Cardiac septum (tissue), 1 donor: ENCODE measurements around the gene E2F2. TPM values are rescaled to one million over a fixed set of nuclear protein-coding genes. Genes with fewer than 3 reads are reported as not detected.
"Not testable (repeated sequence)": the region's sequence is repeated elsewhere in the genome, so short reads cannot be mapped to it uniquely, and the experiment has no call there.

Experiments
- DNase-seq: peaks from one replicate; pipeline ENCODE4 v3.0.0-alpha.2; 2020; ENCODE audit warnings: low spot score
- intact Hi-C: fragments of 100-400 bp; cut with DNase I; formaldehyde crosslinking; loops from one replicate; pipeline ENCODE4 v1.14.0; 2022
- total RNA-seq: library from RNA; stranded (reverse); fragmentation: NEBNext Ultra II Directional; extraction: Animal tissue kit (Norgen Biotek cat#: 25700); gene quantifications from one replicate; pipeline ENCODE4 v1.2.1, GENCODE V29; 2021
- donor health status: DM: no; HTN: no; CAD: no.

E2F2 gene
- total RNA-seq, 1 donor from 2014 or later = 0.30 TPM

- intact Hi-C loops = loop anchor here (2.0 to 5.0 kb wide), 3 partner anchors 33 to 139 kb away; partner anchors contain the start of gene E2F2
- no peak for DNase-seq
Observed at GRCh38 chr1:23497777-23498439, 33.1 kb downstream of the E2F2 start.

GRCh38 chr1:23496490-23497181 lies 34.4 kb downstream of the E2F2 start:
- intact Hi-C loops = loop anchor here (2.0 to 5.0 kb wide), 3 partner anchors 34 to 141 kb away; partner anchors contain the start of gene E2F2
- DNase-seq = no peak

GRCh38 chr1:23494836-23495235 lies 36.2 kb downstream of the E2F2 start:
- intact Hi-C loops = loop anchor here (5.0 kb wide), 1 partner anchor 142 kb away; no protein-coding TSS in a partner anchor
- not testable (repeated sequence) for DNase-seq

- not testable (repeated sequence) for DNase-seq
Observed at GRCh38 chr1:23492776-23493175, 38.3 kb downstream of the E2F2 start.

GRCh38 chr1:23492132-23492720 lies 38.8 kb downstream of the E2F2 start:
- intact Hi-C loops = no loop called here
- no peak for DNase-seq

More at GRCh38 chr1:23492776-23493175, 38.3 kb downstream of the E2F2 start:
- intact Hi-C loops = not testable (repeated sequence)

GRCh38 chr1:23489842-23490241 lies 41.2 kb downstream of the E2F2 start:
- intact Hi-C loops = no loop called here
- DNase-seq = no peak

- intact Hi-C loops = no loop called here
Observed at GRCh38 chr1:23485002-23485332, 46.1 kb downstream of the E2F2 start.

GRCh38 chr1:23484253-23485001 lies 46.6 kb downstream of the E2F2 start:
- DNase-seq = peak; percentile 95
- intact Hi-C loops = loop anchor here (5.0 kb wide), 3 partner anchors 62 to 142 kb away; partner anchors contain the start of genes HNRNPR, TCEA3 and ZNF436

More at GRCh38 chr1:23485002-23485332, 46.1 kb downstream of the E2F2 start:
- no peak for DNase-seq

GRCh38 chr1:23483321-23484252 lies 47.4 kb downstream of the E2F2 start, which contains the start of gene ASAP3:
Gene ASAP3, minus strand, starts transcription at chr1:23484179. Its CDS starts 46 bp downstream, at chr1:23484133.
- intact Hi-C loops = loop anchor here (5.0 kb wide), 3 partner anchors 61 to 141 kb away; partner anchors contain the start of genes HNRNPR, TCEA3 and ZNF436

GRCh38 chr1:23481904-23482303 lies 49.1 kb downstream of the E2F2 start:
- intact Hi-C loops = loop anchor here (5.0 kb wide), 3 partner anchors 60 to 140 kb away; partner anchors contain the start of genes HNRNPR, TCEA3 and ZNF436
- DNase-seq = peak; percentile 15

More at GRCh38 chr1:23483321-23484252, 47.4 kb downstream of the E2F2 start, which contains the start of gene ASAP3:
- DNase-seq = peak; percentile 82

- intact Hi-C loops = loop anchor here (5.0 kb wide), 3 partner anchors 59 to 139 kb away; partner anchors contain the start of genes HNRNPR, TCEA3 and ZNF436
- peak; percentile 41 for DNase-seq
Observed at GRCh38 chr1:23481026-23481597, 49.9 kb downstream of the E2F2 start.

GRCh38 chr1:23480187-23481025 lies 50.6 kb downstream of the E2F2 start:
- intact Hi-C loops = loop anchor here (5.0 kb wide), 3 partner anchors 58 to 138 kb away; partner anchors contain the start of genes HNRNPR, TCEA3 and ZNF436
- DNase-seq = peak; percentile 44

GRCh38 chr1:23479666-23479941 lies 51.4 kb downstream of the E2F2 start:
- intact Hi-C loops = no loop called here
- no peak for DNase-seq

GRCh38 chr1:23478896-23479665 lies 52.0 kb downstream of the E2F2 start:
- intact Hi-C loops = no loop called here
- peak; percentile 90 for DNase-seq

- DNase-seq = no peak
- intact Hi-C loops = no loop called here
Observed at GRCh38 chr1:23477359-23478144, 53.5 kb downstream of the E2F2 start.

GRCh38 chr1:23475641-23476040 lies 55.4 kb downstream of the E2F2 start:
- DNase-seq = no peak
- intact Hi-C loops = no loop called here
